ENCODE data around the gene OST4. TPM values are rescaled to one million over a fixed set of nuclear protein-coding genes. Genes with fewer than 3 reads are reported as not detected.
"Not testable (repeated sequence)": the region's sequence is repeated elsewhere in the genome, so short reads cannot be mapped to it uniquely, and the experiment has no call there.

Gene OST4
- 141 TPM for total RNA-seq

GRCh38 chr2:27071277-27071989 is at the start of gene OST4:
OST4 (minus strand) TSS chr2:27071654.
- peak; percentile 97 for DNase-seq (ENCODE audit: low spot score)
- peak; percentile 97 for ATAC-seq

- not testable (repeated sequence) for ATAC-seq; DNase-seq (ENCODE audit: low spot score)
Measured at GRCh38 chr2:27119330-27119670, 47.8 kb upstream of the OST4 start.

GRCh38 chr2:27118525-27119329 is 47.3 kb upstream of the OST4 start, which contains the start of gene CGREF1:
CGREF1 (minus strand) TSS chr2:27119128; CDS start chr2:27104366, 14,762 bp downstream.
- DNase-seq (ENCODE audit: low spot score) (no peak), ATAC-seq (peak; percentile 72)

GRCh38 chr2:27117995-27118524 is 46.6 kb upstream of the OST4 start:
- DNase-seq (ENCODE audit: low spot score) (no peak), ATAC-seq (no peak)

- ATAC-seq: no peak
Measured at GRCh38 chr2:27115519-27115918, 44.1 kb upstream of the OST4 start.

GRCh38 chr2:27111392-27112078 is 40.1 kb upstream of the OST4 start:
- not testable (repeated sequence) for DNase-seq (ENCODE audit: low spot score); ATAC-seq

More at GRCh38 chr2:27115519-27115918, 44.1 kb upstream of the OST4 start:
- DNase-seq (ENCODE audit: low spot score): no peak

GRCh38 chr2:27110603-27111352 is 39.3 kb upstream of the OST4 start:
- not testable (repeated sequence) for DNase-seq (ENCODE audit: low spot score); ATAC-seq

- ATAC-seq: no peak
- no peak for DNase-seq (ENCODE audit: low spot score)
Measured at GRCh38 chr2:27109083-27109482, 37.6 kb upstream of the OST4 start.

- DNase-seq (ENCODE audit: low spot score) (no peak), ATAC-seq (no peak)
Measured at GRCh38 chr2:27108221-27108620, 36.8 kb upstream of the OST4 start.

- no peak for DNase-seq (ENCODE audit: low spot score)
- ATAC-seq: no peak
Measured at GRCh38 chr2:27105981-27106380, 34.5 kb upstream of the OST4 start.

- peak; percentile 11 for ATAC-seq
- no peak for DNase-seq (ENCODE audit: low spot score)
Measured at GRCh38 chr2:27102329-27102728, 30.9 kb upstream of the OST4 start.

- ATAC-seq (no peak), DNase-seq (ENCODE audit: low spot score) (no peak)
Measured at GRCh38 chr2:27100036-27100435, 28.6 kb upstream of the OST4 start.

GRCh38 chr2:27099334-27099955 is 28.0 kb upstream of the OST4 start:
- DNase-seq (ENCODE audit: low spot score) (no peak), ATAC-seq (no peak)

GRCh38 chr2:27097341-27097740 is 25.9 kb upstream of the OST4 start:
- DNase-seq (ENCODE audit: low spot score): no peak
- ATAC-seq: no peak

- DNase-seq (ENCODE audit: low spot score) (no peak), ATAC-seq (no peak)
Measured at GRCh38 chr2:27096748-27097297, 25.4 kb upstream of the OST4 start.

- DNase-seq (ENCODE audit: low spot score) (peak; percentile 91), ATAC-seq (peak; percentile 55)
Measured at GRCh38 chr2:27095745-27096651, 24.5 kb upstream of the OST4 start.

- DNase-seq (ENCODE audit: low spot score) (no peak), ATAC-seq (no peak)
Measured at GRCh38 chr2:27095427-27095744, 23.9 kb upstream of the OST4 start.

- DNase-seq (ENCODE audit: low spot score) (no peak), ATAC-seq (no peak)
Measured at GRCh38 chr2:27094353-27094984, 23.0 kb upstream of the OST4 start.

All from left lobe of liver (tissue), 2 donors.